ENCODE measurements around the gene PIK3CD.

DNA sequence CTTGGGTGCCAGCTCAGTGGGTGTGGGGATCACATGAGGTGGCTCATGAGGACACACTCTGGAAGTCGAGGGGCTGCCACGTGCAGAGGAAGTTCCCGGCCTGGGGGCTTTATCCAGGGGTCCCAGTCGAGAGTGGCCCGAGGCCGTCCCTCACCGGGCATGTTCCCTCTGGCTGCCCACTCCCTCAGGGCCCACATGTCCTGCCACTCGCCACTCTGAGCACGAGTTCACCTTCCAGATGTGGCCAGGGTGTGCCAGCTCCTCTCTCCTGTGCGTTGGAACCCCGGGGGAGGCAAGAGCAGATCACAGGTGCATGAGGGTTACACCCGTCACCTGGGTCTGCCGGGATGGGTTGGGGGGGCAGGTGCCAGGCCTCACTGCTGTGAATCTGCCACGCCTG is 48.2 kb upstream of the PIK3CD start:
- TF ChIP-seq CTCF (IDR thresholded peaks at IDR 0.05) (no peak), EZH2phosphoT487 (IDR thresholded peaks at IDR 0.05; ENCODE audit: borderline replicate concordance, low read depth) (no peak), EP300 (IDR thresholded peaks at IDR 0.05; ENCODE audit: borderline replicate concordance in 1 of 2, low read depth in 1 of 2, low read length in 1 of 2) (no peak), ELF1 (IDR thresholded peaks at IDR 0.05) (no peak), RAD21 (IDR thresholded peaks at IDR 0.05; ENCODE audit: low read length) (no peak), TAF1 (IDR thresholded peaks at IDR 0.05; ENCODE audit: borderline replicate concordance, low read depth, low read length) (no peak), RCOR1 (IDR thresholded peaks at IDR 0.05; ENCODE audit: low read length) (no peak), TEAD4 (IDR thresholded peaks at IDR 0.05; ENCODE audit: borderline replicate concordance, insufficient read depth) (no peak), REST (IDR thresholded peaks at IDR 0.05; ENCODE audit: low read depth, low read length) (no peak), JUND (IDR thresholded peaks at IDR 0.05) (no peak)

Measured in SK-N-SH (cell line).